GM23338 (cell line): Measurements from ENCODE around the gene U2SURP. TPM values are rescaled to one million over a fixed set of nuclear protein-coding genes. Genes with fewer than 3 reads are reported as not detected.

ENCODE experiments used
- ATAC-seq: fragments of 200-7000 bp; cut with Tn5 transposase; 3 replicates; pipeline ENCODE4 v1.9.1; 2020
- DNase-seq: peaks from one replicate; pipeline ENCODE4 v3.0.0-alpha.2; 2015; ENCODE audit warnings: low spot score
- H2AFZ ChIP-seq: fragments of 200-600 bp; sonication (generic); 2 replicates; pipeline ENCODE4 v1.8.0; 2016; ENCODE audit warnings: antibody characterized with exemption, mild to moderate bottlenecking, moderate library complexity
- H3F3A ChIP-seq: fragments of 200-600 bp; sonication (generic); replicated peaks from 2 replicates; pipeline ENCODE4 v1.8.0; 2017; ENCODE audit warnings: antibody characterized with exemption, mixed run types, low read depth
- H3K27ac ChIP-seq: fragments of 200-600 bp; sonication (generic); 2 replicates; pipeline ENCODE4 v1.6.1; 2016; ENCODE audit warnings: low read depth
- H3K27me3 ChIP-seq: fragments of 200-600 bp; sonication (generic); 2 replicates; pipeline ENCODE4 v1.8.0; 2016; ENCODE audit warnings: mild to moderate bottlenecking, mixed run types, moderate library complexity; ENCODE audit not compliant: insufficient read depth
- H3K36me3 ChIP-seq: fragments of 200-600 bp; sonication (generic); 2 replicates; pipeline ENCODE4 v1.8.0; 2016; ENCODE audit warnings: mild to moderate bottlenecking; ENCODE audit not compliant: insufficient read depth
- H3K4me1 ChIP-seq: fragments of 200-600 bp; sonication (generic); 2 replicates; pipeline ENCODE4 v1.8.0; 2016; ENCODE audit warnings: mild to moderate bottlenecking, moderate library complexity; ENCODE audit not compliant: insufficient read depth
- H3K4me2 ChIP-seq: fragments of 200-600 bp; sonication (generic); 2 replicates; pipeline ENCODE4 v1.7.1; 2017; ENCODE audit warnings: mixed run types
- H3K4me3 ChIP-seq: fragments of 200-600 bp; sonication (generic); 2 replicates; pipeline ENCODE4 v1.6.1; 2016; ENCODE audit warnings: mixed run types
- H3K79me2 ChIP-seq: fragments of 200-600 bp; sonication (generic); replicated peaks from 2 replicates; pipeline ENCODE4 v1.8.0; 2017; ENCODE audit warnings: mild to moderate bottlenecking; ENCODE audit not compliant: insufficient read depth
- H3K9me2 ChIP-seq: fragments of 200-600 bp; sonication (generic); 2 replicates; pipeline ENCODE4 v1.8.0; 2017; ENCODE audit not compliant: insufficient read depth
- H4K20me1 ChIP-seq: fragments of 200-600 bp; sonication (generic); replicated peaks from 2 replicates; pipeline ENCODE4 v1.8.0; 2017; ENCODE audit warnings: mild to moderate bottlenecking; ENCODE audit not compliant: insufficient read depth
- H3K27ac Mint-ChIP-seq: 2 replicates; pipeline ENCODE4 v1.8.0; 2020; ENCODE audit warnings: inconsistent platforms, mild to moderate bottlenecking, moderate library complexity, mixed read lengths
- H3K27me3 Mint-ChIP-seq: 3 replicates; pipeline ENCODE4 v1.8.0; 2022; ENCODE audit warnings: low read depth, mild to moderate bottlenecking, moderate library complexity, mixed read lengths, inconsistent platforms; ENCODE audit not compliant: insufficient read depth, poor library complexity
- H3K36me3 Mint-ChIP-seq: 3 replicates; pipeline ENCODE4 v1.8.0; 2021; ENCODE audit warnings: low read depth, mild to moderate bottlenecking, inconsistent platforms, moderate library complexity, mixed read lengths
- H3K4me1 Mint-ChIP-seq: 3 replicates; pipeline ENCODE4 v1.8.0; 2020; ENCODE audit warnings: mild to moderate bottlenecking, inconsistent platforms, mixed read lengths
- H3K4me3 Mint-ChIP-seq: 3 replicates; pipeline ENCODE4 v1.8.0; 2021; ENCODE audit warnings: moderate library complexity, mild to moderate bottlenecking, inconsistent platforms, mixed read lengths
- H3K9me3 Mint-ChIP-seq: 3 replicates; pipeline ENCODE4 v1.8.0; 2020; ENCODE audit warnings: moderate library complexity, mild to moderate bottlenecking, inconsistent platforms, mixed read lengths
- CREB1 ChIP-seq: fragments of 250-450 bp; sonication (Bioruptor Pico); IDR thresholded peaks from 2 replicates; pipeline ENCODE4 v1.5.0; 2020; ENCODE audit warnings: low read depth, mild to moderate bottlenecking, moderate library complexity
- CTCF ChIP-seq, 2 experiments: fragments of 200-600 bp in 1 of 2; sonication (generic) in 1 of 2; conservative IDR thresholded peaks; 2 replicates each; pipeline versions ENCODE4 v1.5.1 to v1.6.1; 2016 to 2017; ENCODE audit warnings: antibody characterized with exemption in 2 of 2, low read depth in 2 of 2, mild to moderate bottlenecking in 2 of 2, moderate library complexity in 1 of 2
- ETS1 ChIP-seq: IDR thresholded peaks from 2 replicates; pipeline ENCODE4 v1.6.1; 2016; ENCODE audit warnings: antibody characterized with exemption
- EZH2phosphoT487 ChIP-seq: fragments of 200-600 bp; sonication (generic); IDR thresholded peaks from one replicate; pipeline ENCODE4 v1.8.1; 2018; ENCODE audit warnings: antibody characterized with exemption; ENCODE audit not compliant: unreplicated experiment
- POLR2AphosphoS5 ChIP-seq: IDR thresholded peaks from 2 replicates; pipeline ENCODE4 v1.6.1; 2016; ENCODE audit warnings: antibody characterized with exemption, low read depth
- ZNF114 ChIP-seq: fragments of 250-450 bp; sonication (Bioruptor Pico); IDR thresholded peaks from 2 replicates; pipeline ENCODE4 v1.5.0; 2020; ENCODE audit warnings: mild to moderate bottlenecking, moderate library complexity
- ZNF462 ChIP-seq: fragments of 250-450 bp; sonication (Bioruptor Pico); IDR thresholded peaks from 2 replicates; pipeline ENCODE4 v1.5.0; 2020; ENCODE audit warnings: mild to moderate bottlenecking, moderate library complexity
- polyA plus RNA-seq: library from polyadenylated mRNA; unstranded; fragments of >200 nt; fragmentation: Nextera tagmentation; extraction: Ambion mirVana; gene quantifications from 2 replicates; pipeline ENCODE4 v1.2.1, GENCODE V29; 2016
- total RNA-seq: library from RNA; depleted of rRNA; stranded (reverse); fragments of >200 nt; shearing (Covaris generic); gene quantifications from 2 replicates; pipeline ENCODE4 v1.2.3, GENCODE V29; 2014

The U2SURP gene
- total and polyA plus RNA-seq, 2 experiments from 2014 or later: 116 to 372 TPM

GRCh38 chr3:143084856-143085731 lies 83.7 kb downstream of the U2SURP start:
- no peak overlapping the region for H3K27ac ChIP-seq
- no peaks in the 10 kb centered on the region for H3K9me2 ChIP-seq
- H3K27me3 Mint-ChIP-seq: peaks cover 5% of the 10 kb centered on the region
- no peaks in the 10 kb centered on the region for H3K27me3 ChIP-seq
- no peak overlapping the region for H3K27ac Mint-ChIP-seq
- H3F3A ChIP-seq: no peaks in the 10 kb centered on the region
- H3K4me1 Mint-ChIP-seq: peaks cover 6% of the 10 kb centered on the region; the same call in 2 of the 3 replicates
- H3K4me3 ChIP-seq: no peak overlapping the region
- no peaks in the 10 kb centered on the region for H3K36me3 ChIP-seq
- H3K79me2 ChIP-seq: no peaks in the 10 kb centered on the region
- H4K20me1 ChIP-seq: no peaks in the 10 kb centered on the region
- DNase-seq (no peak), ATAC-seq (no peak)
- peaks cover 19% of the 10 kb centered on the region for H3K36me3 Mint-ChIP-seq
- no peak for TF ChIP-seq ETS1
- TF ChIP-seq CREB1 (CRISPR knock-in tag): no peak
- TF ChIP-seq EZH2phosphoT487: no peak
- TF ChIP-seq POLR2AphosphoS5: no peak
- no peak for TF ChIP-seq ZNF462 (CRISPR knock-in tag)
- no peak for TF ChIP-seq ZNF114 (CRISPR knock-in tag)
- TF ChIP-seq CTCF (conservative IDR thresholded peaks at IDR 0.05; ENCODE audit: low read depth in 2 of 2): no peak
- no peak overlapping the region for H3K4me3 Mint-ChIP-seq
- H3K4me1 ChIP-seq: no peaks in the 10 kb centered on the region
- peaks cover 38% of the 10 kb centered on the region for H3K9me3 Mint-ChIP-seq
- H3K4me2 ChIP-seq: no peak overlapping the region
- no peak overlapping the region for H2AFZ ChIP-seq
